ENCODE results near the gene PRKCE. TPM values are rescaled to one million over a fixed set of nuclear protein-coding genes. Genes with fewer than 3 reads are reported as not detected.

Gene PRKCE
- total and polyA plus RNA-seq, 2 of the 8 experiments (the other 6 are each of a cell fraction or from before 2014, with no cell fraction given) = 0.54 to 2.1 TPM

- no peak for DNase-seq (ENCODE audit: low read depth in 1 of 2, low spot score in 2 of 2)
- H2AK5ac ChIP-seq (ENCODE audit: low read depth, low read length) = no peak overlapping the region
- H3K56ac ChIP-seq (replicated peaks; ENCODE audit: insufficient read length, low read depth, low read length) = no peak overlapping the region
- FAIRE-seq = no peak
- H4K91ac ChIP-seq (replicated peaks; ENCODE audit: insufficient read length, low read length) = no peak overlapping the region
- no peak overlapping the region for H3K9ac ChIP-seq (replicated peaks in 1 of 4; ENCODE audit: extremely low read depth in 1 of 4, low read depth in 3 of 4, low read length in 3 of 4)
- H3K4ac ChIP-seq (replicated peaks; ENCODE audit: insufficient read length, low read depth, low read length) = no peak overlapping the region
- no peaks in the 10 kb centered on the region; the same call in 1 of the 2 replicates for H3K23me2 ChIP-seq (ENCODE audit: low read depth, low read length)
- no peaks in the 10 kb centered on the region for H3K27me3 ChIP-seq (replicated peaks in 1 of 4; ENCODE audit: control insufficient read depth in 3 of 4, extremely low read depth in 1 of 4, insufficient read depth in 3 of 4, low read length in 3 of 4)
- no peak overlapping the region for H2BK20ac ChIP-seq (ENCODE audit: low read length)
- H3K79me2 ChIP-seq (ENCODE audit: control insufficient read depth in 1 of 2, insufficient read depth in 2 of 2, low read length in 2 of 2) = no peaks in the 10 kb centered on the region
- no peak overlapping the region for H2BK120ac ChIP-seq (replicated peaks; ENCODE audit: low read depth, low read length)
- ChIA-PET POLR2A (ENCODE audit: partially characterized antibody) (no interaction called here), CTCF (ENCODE audit: partially characterized antibody) (interaction anchor here (1.2 to 2.3 kb wide), 4 partner anchors 10 to 128 kb away, joined by 3 to 9 read pairs (median 6); no protein-coding TSS in a partner anchor)
- no peaks in the 10 kb centered on the region for H3K36me3 ChIP-seq (ENCODE audit: control insufficient read depth in 2 of 4, insufficient read depth in 4 of 4, low read length in 3 of 4)
- no peak overlapping the region for H4K5ac ChIP-seq (ENCODE audit: insufficient read length, low read depth, low read length)
- no peak overlapping the region for H2BK15ac ChIP-seq (ENCODE audit: low read length)
- H3K27ac ChIP-seq (ENCODE audit: low read depth, low read length) = no peak overlapping the region
- H3K23ac ChIP-seq (ENCODE audit: insufficient read length) = no peak overlapping the region
- no peak overlapping the region for H3K14ac ChIP-seq (ENCODE audit: insufficient read length)
- H3K4me3 ChIP-seq (ENCODE audit: extremely low read depth in 1 of 4, insufficient read depth in 2 of 4, low read depth in 3 of 4, low read length in 4 of 4) = no peak overlapping the region
- WGBS, 2 experiments (ENCODE audit: extremely low coverage in 1 of 2, insufficient coverage in 1 of 2, insufficient read length in 1 of 2, insufficient replicate concordance in 2 of 2, low coverage in 1 of 2, low lambda C conversion rate in 2 of 2, missing lambda C conversion rate in 1 of 2) = 88% methylated on average over 2 of the region's 2 CpGs; no CpG with 5 or more reads in 1 of the 2 experiments
- no peak overlapping the region for H4K8ac ChIP-seq (ENCODE audit: extremely low read depth, insufficient read depth, low read length)
- H2BK5ac ChIP-seq (ENCODE audit: low read depth, low read length) = no peak overlapping the region
- no peaks in the 10 kb centered on the region for H4K20me1 ChIP-seq (replicated peaks in 1 of 2; ENCODE audit: control insufficient read depth in 1 of 2, insufficient read depth in 2 of 2, low read length in 2 of 2)
- no peak overlapping the region for H3K4me2 ChIP-seq (ENCODE audit: insufficient read depth in 1 of 2, low read depth in 2 of 2, low read length in 2 of 2)
- H3K18ac ChIP-seq (ENCODE audit: extremely low read depth, low read length) = no peak overlapping the region; the same call in 1 of the 2 replicates
- no peak overlapping the region for H2BK12ac ChIP-seq (ENCODE audit: low read depth, low read length)
- peaks cover 0 to 2% (median 0%) of the 10 kb centered on the region in 4 experiments; a peak in 2 of 7 replicates for H3K4me1 ChIP-seq (replicated peaks in 1 of 4; ENCODE audit: control insufficient read depth in 3 of 4, insufficient read depth in 4 of 4, low read length in 3 of 4)
- no peaks in the 10 kb centered on the region for H3K79me1 ChIP-seq (ENCODE audit: low read depth, low read length)
- no peak overlapping the region for H2AFZ ChIP-seq (ENCODE audit: low read length)
- H3K9me3 ChIP-seq (ENCODE audit: insufficient read depth in 2 of 2, low read depth in 1 of 2, low read length in 1 of 2) = no peaks in the 10 kb centered on the region
- TF ChIP-seq YY1 (IDR thresholded peaks at IDR 0.05; ENCODE audit: low read depth, low read length) (no peak), POLR2A (IDR thresholded peaks at IDR 0.05; ENCODE audit: control extremely low read depth in 1 of 2, low read depth in 2 of 2, low read length in 2 of 2) (no peak), RAD21 (IDR thresholded peaks at IDR 0.05 in 1 of 2, conservative IDR thresholded peaks at IDR 0.05 in 1 of 2; ENCODE audit: low read depth in 2 of 2, low read length in 2 of 2) (no peak), MAFK (IDR thresholded peaks at IDR 0.05; ENCODE audit: low read depth, low read length) (no peak), EP300 (IDR thresholded peaks at IDR 0.05; ENCODE audit: borderline replicate concordance in 1 of 2, low read depth in 2 of 2, low read length in 2 of 2) (no peak), CREB1 (IDR thresholded peaks at IDR 0.05) (no peak), SAP30 (IDR thresholded peaks at IDR 0.05; ENCODE audit: insufficient read depth, insufficient replicate concordance, low read length) (no peak), ASH2L (IDR thresholded peaks at IDR 0.05; ENCODE audit: low read length) (no peak), RFX5 (IDR thresholded peaks at IDR 0.05; ENCODE audit: borderline replicate concordance, low read depth, low read length) (no peak), TBP (IDR thresholded peaks at IDR 0.05; ENCODE audit: low read depth, low read length) (no peak), RXRA (IDR thresholded peaks at IDR 0.05; ENCODE audit: insufficient read depth, low read depth, low read length) (no peak), SP4 (IDR thresholded peaks at IDR 0.05; ENCODE audit: low read length) (no peak)
- TF ChIP-seq, protein P1, sequence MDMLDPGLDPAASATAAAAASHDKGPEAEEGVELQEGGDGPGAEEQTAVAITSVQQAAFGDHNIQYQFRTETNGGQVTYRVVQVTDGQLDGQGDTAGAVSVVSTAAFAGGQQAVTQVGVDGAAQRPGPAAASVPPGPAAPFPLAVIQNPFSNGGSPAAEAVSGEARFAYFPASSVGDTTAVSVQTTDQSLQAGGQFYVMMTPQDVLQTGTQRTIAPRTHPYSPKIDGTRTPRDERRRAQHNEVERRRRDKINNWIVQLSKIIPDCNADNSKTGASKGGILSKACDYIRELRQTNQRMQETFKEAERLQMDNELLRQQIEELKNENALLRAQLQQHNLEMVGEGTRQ (IDR thresholded peaks at IDR 0.05; ENCODE audit: low read length) = no peak
Observed at GRCh38 chr2:45816272-45816671, 164.8 kb downstream of the PRKCE start.
